Skin of body (tissue), 2 donors: ENCODE data around the gene ZFHX2. TPM values are rescaled to one million over a fixed set of nuclear protein-coding genes. Genes with fewer than 3 reads are reported as not detected.
"Not testable (repeated sequence)": the region's sequence is repeated elsewhere in the genome, so short reads cannot be mapped to it uniquely, and the experiment has no call there.

Experiments used
- DNase-seq: peaks from one replicate; lab custom pipeline; 2025; lab: John Stamatoyannopoulos, UW
- total RNA-seq: library from RNA; depleted of rRNA; stranded (reverse); fragments of >200 nt; gene quantifications from one replicate; pipeline ENCODE4 v1.2.3, GENCODE V29; 2014

The ZFHX2 gene
- total RNA-seq, 1 donor from 2014 or later: 0.39 TPM

DNA sequence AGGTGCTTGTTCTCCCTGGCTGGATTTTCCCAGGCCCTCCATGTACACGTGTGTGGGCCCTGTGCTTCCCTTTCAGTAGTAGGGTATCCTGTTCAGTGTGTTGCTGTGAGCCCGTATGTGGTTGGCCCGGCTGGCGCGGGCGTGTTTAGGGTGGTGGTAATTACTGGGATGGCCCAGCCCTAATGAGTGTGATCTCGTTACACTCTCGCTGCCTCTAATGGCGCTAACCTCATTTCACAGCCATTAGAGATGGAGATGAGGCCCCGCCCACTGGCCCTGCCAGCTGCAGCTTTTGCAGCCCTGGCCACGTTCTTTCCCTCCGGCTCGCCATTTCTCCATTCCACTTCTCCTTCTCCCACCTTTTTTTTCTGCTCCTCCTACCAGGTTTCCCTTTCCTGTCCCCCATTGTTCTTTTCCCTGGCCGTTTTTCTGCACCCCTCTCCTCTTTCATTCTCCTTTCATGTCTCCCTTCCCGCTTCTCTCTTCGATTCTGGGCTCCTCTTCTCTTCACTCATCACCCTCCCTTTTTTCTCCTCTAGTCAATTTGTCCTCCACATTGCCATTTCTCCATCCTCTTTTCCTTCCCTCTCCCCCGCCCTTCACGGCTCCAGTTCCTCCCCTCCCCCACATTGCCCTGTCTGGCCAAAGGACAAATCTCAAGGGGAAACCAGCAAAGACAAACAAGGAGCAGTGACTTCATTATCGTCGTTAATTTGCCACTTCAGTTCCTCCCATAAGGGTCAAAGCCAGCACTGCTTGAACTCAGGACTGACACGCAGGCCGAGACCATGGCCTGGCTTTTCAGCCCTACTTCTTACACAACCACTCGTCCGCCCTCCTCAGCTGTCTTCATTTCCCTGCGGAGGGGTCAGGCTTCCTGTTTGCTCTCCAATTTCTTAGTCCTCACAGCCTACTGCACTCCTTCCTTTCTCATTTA lies 6.8 kb downstream of the ZFHX2 start:
- DNase-seq: no peak

DNA sequence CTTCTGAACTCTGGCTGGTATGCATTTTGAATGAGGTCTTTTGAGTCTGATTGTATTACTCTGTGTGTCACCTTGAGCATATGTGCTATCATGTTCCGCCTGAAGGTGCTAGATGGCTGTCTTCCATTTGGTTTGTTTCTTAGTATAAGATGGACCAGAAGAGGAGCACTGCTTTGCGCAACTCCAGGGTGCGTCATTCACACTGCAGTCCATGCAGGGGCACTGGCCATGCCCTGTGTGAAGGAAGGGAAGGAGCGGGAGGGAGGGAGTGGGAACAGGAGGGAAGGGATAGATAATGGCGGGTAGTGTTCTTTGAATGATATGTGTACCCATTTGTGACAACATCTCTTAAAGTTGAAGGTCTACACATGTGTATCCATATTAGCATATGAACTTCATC lies 8.2 kb downstream of the ZFHX2 start:
- DNase-seq: no peak

DNA sequence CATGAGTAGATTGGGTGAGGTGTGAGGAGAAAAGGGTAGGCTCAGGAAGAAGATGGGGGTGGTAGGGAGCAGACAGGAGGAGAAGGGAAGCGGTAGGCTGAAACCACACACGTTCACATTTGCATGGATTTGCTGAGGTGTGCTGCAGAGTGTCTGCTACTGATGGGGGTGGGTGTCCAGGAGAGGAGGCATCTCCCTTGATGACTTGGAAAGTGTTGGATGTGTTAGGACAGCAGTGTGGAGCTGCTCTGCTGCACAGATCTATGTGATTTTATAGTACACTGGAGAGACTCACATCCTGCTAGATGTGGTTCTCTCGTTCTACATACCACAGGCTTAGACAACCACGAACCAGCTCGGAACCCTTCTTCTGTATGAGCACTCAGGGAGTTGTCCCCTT lies 9.3 kb downstream of the ZFHX2 start:
- no peak for DNase-seq

DNA sequence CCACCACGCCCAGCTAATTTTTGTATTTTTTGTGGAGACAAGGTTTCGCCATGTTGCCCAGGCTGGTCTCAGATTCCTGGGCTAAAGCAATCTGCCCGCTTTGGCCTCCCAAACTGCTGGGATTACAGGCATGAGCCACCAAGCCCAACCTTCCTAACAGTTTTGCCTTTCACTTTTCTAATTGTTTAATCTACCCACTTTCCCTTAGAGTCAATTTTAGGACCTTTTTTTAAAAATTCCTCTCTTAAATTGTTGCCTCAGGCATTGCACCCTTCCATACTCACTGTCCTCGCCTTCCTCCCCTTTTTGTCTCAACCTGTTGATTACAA lies 11.5 kb downstream of the ZFHX2 start:
- no peak for DNase-seq

DNA sequence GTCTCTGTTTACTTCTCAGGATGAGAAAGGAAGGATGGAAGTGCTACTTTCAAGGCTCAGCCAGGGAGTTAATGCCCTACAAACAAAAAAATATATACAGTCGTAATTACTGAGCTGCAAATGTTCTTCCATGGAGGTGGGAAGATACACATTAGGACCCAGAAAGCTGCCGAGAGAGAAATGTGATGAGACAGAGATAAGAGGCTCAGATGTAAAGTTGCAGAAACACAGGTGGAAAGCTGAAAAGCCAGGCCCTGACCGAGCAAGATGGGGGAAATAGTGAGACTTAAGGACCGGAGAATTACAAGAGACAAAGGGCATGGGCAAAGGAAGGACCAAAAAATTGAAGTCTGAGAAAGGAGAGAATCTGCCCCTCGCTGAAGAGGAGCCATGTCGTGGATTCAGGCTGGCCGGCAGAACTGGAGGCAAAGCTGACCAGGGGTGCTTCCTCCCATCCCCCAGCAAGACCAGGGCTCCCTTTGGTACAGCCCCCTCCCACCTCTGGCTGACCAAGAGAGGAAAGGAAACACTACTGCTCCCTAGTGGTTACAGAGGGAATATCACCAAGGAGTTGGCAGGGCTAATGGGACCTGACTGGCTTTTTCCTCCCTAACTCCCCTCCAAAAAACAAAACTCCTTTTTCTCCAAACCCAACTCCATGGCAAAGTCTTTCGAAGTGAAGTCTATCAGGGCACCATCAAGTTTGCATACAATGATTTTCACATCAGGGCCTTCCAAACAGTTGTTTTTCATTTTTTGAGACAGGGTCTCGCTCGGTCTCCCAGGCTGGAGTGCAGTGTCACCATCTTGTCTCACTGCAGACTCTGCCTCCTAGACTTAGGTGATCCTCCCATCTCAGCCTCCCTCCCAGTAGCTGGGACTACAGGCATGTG lies 12.1 kb downstream of the ZFHX2 start:
- no peak for DNase-seq

DNA sequence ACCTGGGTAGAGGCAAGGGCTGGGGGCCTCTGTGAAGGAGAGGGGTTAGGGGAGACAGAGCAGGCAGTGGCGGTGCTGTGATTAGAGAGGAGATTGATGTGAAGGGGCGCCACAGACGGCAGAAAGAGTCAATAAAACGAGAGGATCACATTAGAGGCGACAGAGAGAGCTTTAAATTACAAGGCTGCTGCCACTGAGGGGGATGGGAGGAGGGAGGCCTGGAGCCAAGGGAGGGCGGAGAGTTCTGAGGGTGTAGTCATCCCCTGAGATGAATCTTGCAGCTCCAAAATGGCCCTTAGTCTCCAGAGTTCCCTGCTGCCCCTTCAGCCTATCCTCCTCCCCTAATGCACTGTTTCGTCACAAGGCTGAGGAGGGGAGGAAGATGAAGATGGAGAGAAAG lies 12.8 kb downstream of the ZFHX2 start:
- DNase-seq: no peak

DNA sequence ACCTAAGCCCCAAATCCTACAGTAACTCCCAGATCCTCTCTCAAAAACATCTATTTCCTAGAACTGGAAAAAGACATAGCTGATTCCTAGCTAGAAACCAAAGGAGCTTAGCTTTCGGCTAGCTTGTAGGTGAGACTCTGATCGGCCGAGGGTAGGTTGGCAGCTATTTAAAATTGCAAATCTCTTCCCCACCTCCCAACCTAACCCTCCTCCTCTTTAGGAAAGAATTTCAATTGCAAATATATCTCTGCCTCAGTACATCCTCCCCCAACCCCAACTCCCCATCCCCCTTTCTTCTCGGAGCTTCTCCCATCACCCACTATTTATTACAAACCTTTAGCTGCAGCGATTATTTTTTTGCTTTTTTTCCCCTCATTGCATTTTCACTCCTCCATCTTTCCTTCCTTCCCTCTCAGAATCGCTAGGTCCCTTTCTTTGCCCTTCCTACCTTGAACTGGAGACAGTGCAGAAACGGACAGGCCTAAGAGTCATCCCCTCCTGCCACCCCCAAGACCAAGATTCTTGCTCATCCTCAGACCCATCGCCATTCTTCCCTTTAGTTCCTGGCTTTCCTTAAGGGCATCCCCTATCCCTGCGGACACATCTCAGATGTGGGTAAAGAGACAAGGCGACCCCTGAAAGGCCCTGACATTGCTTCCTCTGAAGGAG lies 13.4 kb downstream of the ZFHX2 start:
- DNase-seq: no peak

DNA sequence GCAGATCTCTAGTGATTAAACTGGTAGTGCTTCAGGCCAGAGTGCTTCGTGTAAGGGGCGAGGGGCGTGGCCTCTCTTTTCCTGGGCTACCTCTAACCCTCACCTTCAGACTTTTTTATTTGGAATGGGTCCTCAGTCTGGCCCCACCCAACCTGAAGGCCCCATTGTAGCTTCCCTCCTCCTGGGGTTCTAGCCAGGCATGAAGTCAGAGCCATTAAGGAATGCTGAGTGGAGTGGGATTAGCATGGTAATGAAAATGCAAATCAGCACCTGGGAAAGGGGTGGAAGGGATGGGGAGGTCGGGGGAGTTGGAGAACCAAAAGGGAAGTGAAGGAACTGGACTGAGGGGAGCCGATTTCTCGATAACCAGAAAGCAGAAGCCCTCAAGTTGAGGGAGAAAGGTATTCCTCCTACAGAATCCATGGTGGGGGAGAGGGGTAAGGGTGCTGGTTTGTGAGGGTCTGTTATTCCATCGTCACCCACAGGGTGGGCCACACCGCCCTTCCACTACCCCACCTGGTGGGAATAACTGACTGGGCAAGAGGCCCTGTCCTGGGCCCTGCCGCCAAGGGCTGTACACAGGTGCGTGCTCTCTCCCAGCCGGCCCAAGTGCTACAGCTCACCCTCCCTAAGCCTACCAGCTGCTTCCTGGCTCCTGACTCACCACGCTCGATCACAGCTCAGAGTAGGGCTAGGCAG lies 14.1 kb downstream of the ZFHX2 start:
- DNase-seq: no peak

DNA sequence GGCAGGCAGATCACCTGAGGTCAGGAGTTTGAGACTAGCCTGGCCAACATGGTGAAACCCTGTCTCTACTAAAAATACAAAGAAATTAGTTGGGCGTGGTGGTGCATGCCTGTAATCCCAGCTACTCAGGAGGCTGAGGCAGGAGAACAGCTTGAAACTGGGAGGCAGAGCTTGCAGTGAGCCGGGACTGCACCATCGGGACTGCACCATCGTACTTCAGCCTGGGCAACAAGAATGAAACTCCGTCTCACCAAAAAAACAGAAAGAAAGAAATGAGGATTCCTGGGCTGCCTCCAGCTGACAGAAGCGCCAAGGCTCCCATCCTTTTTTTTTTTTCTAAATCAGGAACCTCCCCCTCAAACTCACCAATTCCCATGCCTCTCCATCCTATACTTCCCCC lies 14.7 kb downstream of the ZFHX2 start:
- not testable (repeated sequence) for DNase-seq

DNA sequence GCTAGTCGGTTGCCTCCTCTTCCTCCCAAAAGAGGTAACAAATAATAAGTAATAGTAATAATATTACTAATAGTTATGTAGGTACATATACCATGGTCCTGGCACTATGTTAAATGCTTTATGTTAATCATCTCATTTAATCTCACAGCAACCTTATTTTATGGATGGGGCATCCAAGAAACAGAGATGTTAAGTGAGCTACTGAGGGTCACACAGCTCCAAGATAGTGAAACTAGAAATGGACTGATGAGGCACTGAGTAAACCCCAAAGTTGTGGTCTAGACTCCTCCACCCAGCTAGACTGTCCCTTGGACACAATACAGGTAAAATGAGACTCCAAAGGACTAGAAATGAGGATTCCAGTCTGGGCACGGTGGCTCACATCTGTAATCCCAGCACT lies 15.1 kb downstream of the ZFHX2 start:
- DNase-seq: no peak

DNA sequence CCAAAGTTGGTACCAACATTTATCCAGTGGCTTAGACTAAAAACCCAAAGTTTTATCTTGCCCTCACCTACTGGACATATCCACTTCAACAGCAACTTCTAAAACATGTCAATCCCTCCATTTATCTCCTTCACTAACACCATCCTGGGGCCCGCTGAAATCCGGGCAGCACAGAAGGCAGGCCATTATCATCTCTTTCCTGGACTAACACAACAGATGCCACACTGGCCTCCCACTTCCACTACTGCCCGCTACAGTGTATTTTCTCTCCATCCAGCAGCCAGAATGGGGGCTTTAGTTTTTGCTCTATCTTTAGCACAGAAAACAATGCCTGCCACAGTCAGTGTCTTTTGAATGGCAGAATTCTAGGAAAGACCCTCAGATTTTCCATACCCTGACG lies 15.6 kb downstream of the ZFHX2 start:
- no peak for DNase-seq

DNA sequence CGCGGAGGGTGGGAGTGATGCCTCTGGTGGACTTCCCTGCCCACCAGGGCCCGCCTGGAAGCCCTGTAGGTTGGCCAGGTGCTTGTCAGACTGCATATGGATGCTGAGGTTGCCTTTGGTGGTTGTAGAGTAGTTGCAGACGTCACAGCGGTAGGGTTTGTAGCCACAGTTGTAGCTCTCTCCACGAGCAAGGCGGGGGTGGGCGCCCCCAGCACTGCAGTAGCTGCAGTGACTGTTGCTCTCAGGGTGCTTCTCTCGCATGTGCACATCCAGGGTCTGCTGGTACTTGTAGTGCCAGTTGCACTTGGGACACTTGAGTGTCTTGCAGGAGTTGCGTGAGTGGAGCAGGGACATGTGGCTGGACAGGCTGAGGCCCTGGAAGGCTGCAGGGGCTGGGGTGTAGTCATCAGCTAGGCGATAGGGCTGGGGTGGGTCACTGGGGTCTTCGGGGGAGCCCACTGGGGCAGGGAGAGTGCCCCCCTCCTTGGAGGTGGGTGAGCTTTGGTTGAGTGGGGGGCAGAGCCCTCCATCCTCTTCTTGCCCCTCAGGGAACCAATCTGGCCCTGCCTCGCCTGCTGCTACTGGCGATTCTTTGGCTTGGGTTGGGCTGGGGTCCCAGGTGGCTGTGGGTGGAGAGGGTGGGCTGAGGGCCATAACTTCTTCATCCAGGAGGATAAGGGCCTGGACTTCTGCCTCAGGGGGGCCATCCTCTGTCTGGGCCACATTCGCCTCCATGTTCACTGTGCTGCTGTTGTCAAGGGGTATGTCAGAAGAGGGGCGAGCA lies 17.7 kb downstream of the ZFHX2 start:
- DNase-seq: no peak

DNA sequence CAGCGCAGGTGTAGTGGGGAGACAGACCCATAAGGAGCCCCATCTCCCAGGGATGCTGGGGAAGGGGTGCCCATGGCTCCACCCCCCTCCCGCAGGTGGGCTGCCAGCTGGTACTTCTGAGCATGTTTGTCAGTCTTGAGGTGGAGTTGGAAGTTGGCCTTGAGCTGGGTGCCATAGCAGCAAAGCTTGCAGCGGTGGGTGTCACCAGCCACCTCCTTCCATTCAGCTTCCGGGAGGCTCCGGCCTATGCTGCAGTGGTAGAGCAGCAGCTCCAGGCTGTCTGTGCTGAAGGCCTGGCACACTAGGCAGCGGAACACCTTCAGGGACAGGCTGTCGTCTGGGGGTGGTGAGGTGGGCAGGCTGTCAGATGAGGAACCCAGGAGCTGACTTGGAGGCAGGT lies 18.9 kb downstream of the ZFHX2 start:
- no peak for DNase-seq

DNA sequence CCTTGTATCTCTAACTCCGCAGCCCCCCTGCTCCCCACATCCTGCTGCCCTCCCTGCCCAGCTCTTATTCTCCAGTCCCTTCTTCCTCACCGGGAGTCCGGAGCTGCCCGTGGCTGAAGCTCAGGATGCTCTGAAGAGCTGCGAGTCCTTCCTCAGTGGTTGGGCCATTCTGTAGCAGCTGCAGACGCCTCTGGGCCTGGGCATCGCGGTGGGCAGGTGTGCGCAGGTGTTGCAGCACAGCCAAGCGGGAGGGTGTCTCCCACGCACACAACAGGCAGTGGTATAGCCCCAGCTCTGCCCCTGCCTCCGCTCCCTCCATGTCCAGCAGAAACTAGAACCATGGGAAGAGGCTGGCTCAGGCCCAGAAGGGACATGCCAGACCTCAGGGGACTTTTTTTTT lies 20.2 kb downstream of the ZFHX2 start:
- no peak for DNase-seq

DNA sequence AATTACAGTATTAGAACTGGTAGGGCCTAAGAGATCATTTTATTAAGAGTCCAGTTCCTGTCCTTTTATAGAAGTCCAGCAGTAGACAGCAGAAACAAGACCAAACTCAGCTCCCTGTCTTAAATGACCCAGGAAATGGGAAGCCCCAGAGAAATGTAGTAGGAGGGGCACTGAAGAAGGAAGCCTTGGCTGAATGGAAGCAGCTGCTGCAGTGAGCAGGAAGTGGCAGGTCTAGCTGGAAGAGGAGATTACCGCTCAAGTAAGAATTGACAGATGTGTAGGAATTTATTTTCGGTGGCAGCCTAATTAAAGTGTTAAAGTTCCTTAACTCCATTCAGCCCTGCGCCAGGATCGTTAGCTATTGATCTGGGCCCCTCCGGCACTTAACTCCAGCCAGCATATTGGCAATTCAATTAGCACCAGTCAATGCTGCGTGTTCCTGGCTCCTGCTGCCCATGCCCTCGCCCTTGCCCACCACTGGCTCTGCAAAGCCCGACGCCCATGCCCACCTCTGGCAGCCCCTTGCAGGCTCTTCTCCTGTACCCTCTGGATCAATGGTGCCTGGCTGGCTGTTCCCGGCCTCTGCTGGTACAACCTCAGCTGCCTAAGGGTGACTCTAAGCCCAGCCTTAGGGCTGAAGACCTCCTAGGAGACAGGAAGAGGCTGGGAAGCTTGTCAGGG lies 21.1 kb downstream of the ZFHX2 start:
- no peak for DNase-seq

DNA sequence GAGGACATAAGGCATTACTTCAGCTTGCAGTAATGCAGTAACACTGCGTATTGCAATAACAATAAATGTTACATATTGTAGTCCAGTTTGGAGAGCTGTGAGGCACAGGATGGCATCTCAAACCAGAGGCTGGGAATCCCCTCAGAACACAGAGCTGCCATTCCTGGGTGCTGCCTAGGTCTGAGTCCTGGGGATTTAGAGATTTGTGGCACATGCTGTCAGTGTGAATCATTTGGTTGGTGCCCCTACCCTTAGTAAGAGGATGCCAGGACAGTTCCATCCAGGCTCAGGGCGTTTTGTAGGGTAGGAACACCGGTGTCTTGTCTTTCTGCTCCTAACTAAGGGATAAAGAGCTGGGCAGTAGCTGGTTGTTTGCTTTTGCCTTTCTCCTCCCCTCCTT lies 22.5 kb downstream of the ZFHX2 start:
- no peak for DNase-seq

DNA sequence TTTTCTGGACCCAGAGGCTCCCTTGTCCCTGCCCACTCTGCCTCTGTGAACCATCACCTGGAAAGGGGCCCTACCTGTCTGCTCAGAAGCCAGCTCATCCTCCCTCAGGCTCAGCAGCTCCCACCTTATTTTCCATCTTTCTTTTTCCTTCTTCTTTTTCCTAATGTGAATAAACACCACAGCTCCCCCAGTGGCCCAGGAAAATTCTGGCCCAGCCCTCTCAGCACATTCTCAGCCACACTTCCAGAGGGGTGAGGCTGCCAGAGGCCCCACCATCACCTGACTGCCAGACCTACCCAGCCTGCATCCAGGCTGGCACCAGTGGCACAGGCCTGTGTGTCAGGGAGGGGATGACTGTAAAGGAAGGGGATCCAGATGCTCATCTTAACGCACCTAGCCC lies 23.0 kb downstream of the ZFHX2 start:
- DNase-seq: no peak

DNA sequence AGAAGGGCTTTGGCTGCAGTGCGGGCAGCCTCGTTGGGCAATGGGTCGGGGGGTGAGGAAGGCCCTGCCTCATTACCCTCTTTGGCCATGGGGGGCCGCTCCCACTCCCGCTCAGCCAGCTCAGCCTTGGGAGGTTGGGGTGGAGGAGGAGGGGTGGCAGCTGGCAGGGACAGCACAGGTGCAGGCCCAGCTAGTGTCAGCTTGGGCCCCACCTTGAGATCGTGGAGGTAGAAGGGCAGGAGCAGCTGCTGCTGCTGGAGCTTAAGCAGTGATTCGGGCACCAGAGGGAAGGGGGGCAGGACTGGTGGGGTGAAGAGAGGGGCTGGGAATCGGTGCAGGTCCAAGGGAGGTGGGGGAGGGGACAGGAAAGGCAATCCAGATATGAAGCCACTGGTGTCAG lies 26.0 kb downstream of the ZFHX2 start:
- no peak for DNase-seq

DNA sequence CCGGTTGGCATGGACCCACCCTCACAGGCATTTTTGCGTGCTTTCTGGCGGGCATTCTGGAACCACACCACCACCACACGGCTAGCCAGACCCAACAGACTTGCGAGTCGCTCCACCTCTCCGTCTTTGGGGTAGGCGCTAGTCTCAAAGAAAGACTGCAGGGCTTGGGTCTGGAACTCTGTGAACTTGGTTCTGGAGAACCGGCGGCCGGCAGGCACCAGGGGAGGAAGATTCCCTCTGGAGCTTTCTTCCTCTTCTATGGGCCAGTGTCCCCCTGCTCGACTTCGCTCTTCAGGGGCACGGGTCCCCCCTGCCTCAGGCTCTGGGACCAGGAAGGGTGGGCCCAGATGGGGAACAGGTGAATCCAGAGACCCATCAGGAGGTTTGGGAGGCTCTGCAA lies 26.6 kb downstream of the ZFHX2 start:
- DNase-seq: no peak
